GM23248 (cell line): ENCODE results near the gene VAV2.

Experiments used
- EZH2 ChIP-seq: fragments of 200-600 bp; sonication (generic); IDR thresholded peaks from 2 replicates; pipeline ENCODE4 v1.6.1; 2018; ENCODE audit warnings: antibody characterized with exemption, mild to moderate bottlenecking; ENCODE audit not compliant: insufficient read depth, poor library complexity, severe bottlenecking
- EZH2phosphoT487 ChIP-seq: fragments of 200-600 bp; sonication (generic); IDR thresholded peaks from 2 replicates; pipeline ENCODE4 v1.6.1; 2018; ENCODE audit warnings: antibody characterized with exemption, moderate library complexity, mild to moderate bottlenecking, low read depth; ENCODE audit not compliant: insufficient read depth

DNA sequence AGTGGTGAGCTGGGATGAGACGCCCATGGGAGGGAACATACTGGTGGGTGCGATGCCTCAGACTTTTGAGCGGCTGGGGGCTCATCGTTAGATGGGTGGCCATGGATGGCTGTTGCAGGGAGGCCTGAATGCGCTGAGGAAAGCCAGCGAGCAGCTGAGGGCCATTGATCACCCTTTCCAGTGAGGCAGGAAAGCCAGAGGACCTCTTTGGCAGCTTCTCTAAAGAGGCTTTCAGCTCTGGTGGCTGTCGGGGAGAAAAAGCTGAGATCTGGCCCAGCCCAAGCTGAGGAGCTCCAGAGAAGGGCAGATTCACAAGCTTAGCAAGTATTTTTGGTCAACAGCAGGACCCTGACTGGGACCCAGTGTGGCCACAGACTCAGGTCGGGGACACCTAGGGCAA, 13.3 kb upstream of the VAV2 start:
- TF ChIP-seq EZH2phosphoT487 (no peak), EZH2 (no peak)
